Thyroid gland (tissue), 4 donors: Measurements from ENCODE around the gene NSUN7. TPM values are rescaled to one million over a fixed set of nuclear protein-coding genes. Genes with fewer than 3 reads are reported as not detected.

Source experiments
- DNase-seq, 2 donors: peaks; one replicate each; pipeline ENCODE4 v3.0.0-alpha.2; 2019
- H3K27ac ChIP-seq, 3 donors: fragments of 200-600 bp; sonication (generic); 1 replicate in 2 of 3; 2 replicates in 1 of 3; pipeline ENCODE4 v1.5.1; 2016 to 2019; ENCODE audit warnings: mild to moderate bottlenecking in 1 of 3, moderate library complexity in 1 of 3
- H3K27me3 ChIP-seq: fragments of 200-600 bp; sonication (generic); one replicate; pipeline ENCODE4 v1.5.1; 2019
- H3K36me3 ChIP-seq, 2 donors: fragments of 200-600 bp; sonication (generic); one replicate each; pipeline ENCODE4 v1.5.1; 2016 to 2019
- H3K4me1 ChIP-seq, 2 donors: fragments of 200-600 bp; sonication (generic); one replicate each; pipeline ENCODE4 v1.5.1; 2017 to 2019
- H3K4me3 ChIP-seq, 3 donors: fragments of 200-600 bp; sonication (generic); replicated peaks in 1 of 3; 1 replicate in 2 of 3; 2 replicates in 1 of 3; pipeline ENCODE4 v1.5.1; 2016; ENCODE audit warnings: mild to moderate bottlenecking in 1 of 3
- H3K9me3 ChIP-seq: fragments of 200-600 bp; sonication (generic); one replicate; pipeline ENCODE4 v1.5.1; 2017
- CTCF ChIP-seq, 6 experiments: fragments of 200-600 bp in 3 of 6; fragments of 450-650 bp in 3 of 6; sonication (generic) in 3 of 6; IDR thresholded peaks; one replicate each; pipeline ENCODE4 v1.5.1; 2016 to 2019; ENCODE audit warnings: antibody characterized with exemption in 6 of 6, mild to moderate bottlenecking in 2 of 6, inconsistent platforms in 1 of 6, moderate library complexity in 1 of 6
- POLR2A ChIP-seq, 2 donors: fragments of 450-650 bp; IDR thresholded peaks; one replicate each; pipeline ENCODE4 v1.6.1; 2017; ENCODE audit warnings: antibody characterized with exemption in 2 of 2, mild to moderate bottlenecking in 2 of 2, moderate library complexity in 1 of 2
- WGBS, 2 donors: methylation state at CpG; one replicate each; pipeline ENCODE4 v1.1.5; 2017; 5-methylcytosine and 5-hydroxymethylcytosine counted together
- intact Hi-C: fragments of 100-400 bp; cut with DNase I; formaldehyde crosslinking; loops from one replicate; pipeline ENCODE4 v1.15.1; 2023
- total RNA-seq, 4 donors: library from RNA; depleted of rRNA; stranded (reverse); fragments of >200 nt; gene quantifications; one replicate each; pipeline ENCODE4 v1.2.3, GENCODE V29; 2016

The NSUN7 gene
- total RNA-seq, 4 donors from 2014 or later, result 14.2 to 65.2 (median 19.1) TPM

- H3K9me3 ChIP-seq, result no peaks in the 10 kb centered on the region
- WGBS, 2 donors, result 92 to 96% methylated on average over 2 of the region's 2 CpGs
- no peak overlapping the region for H3K4me3 ChIP-seq
- H3K27me3 ChIP-seq, result no peaks in the 10 kb centered on the region
- intact Hi-C loops, result no loop called here
- H3K36me3 ChIP-seq, result no peaks in the 10 kb centered on the region
- no peak for DNase-seq
- no peaks in the 10 kb centered on the region for H3K4me1 ChIP-seq
- no peak overlapping the region for H3K27ac ChIP-seq
- TF ChIP-seq CTCF (IDR thresholded peaks at IDR 0.05) (no peak), POLR2A (IDR thresholded peaks at IDR 0.05) (no peak)
These were observed 33.1 kb downstream of the NSUN7 start for GRCh38 chr4:40782876-40783275.

GRCh38 chr4:40785727-40786126 is 36.0 kb downstream of the NSUN7 start:
- intact Hi-C loops, result no loop called here

GRCh38 chr4:40788331-40788730 is 38.6 kb downstream of the NSUN7 start:
- DNase-seq, result no peak
- H3K27ac ChIP-seq, result no peak overlapping the region
- no peaks in the 10 kb centered on the region for H3K27me3 ChIP-seq
- intact Hi-C loops, result no loop called here
- H3K9me3 ChIP-seq, result no peaks in the 10 kb centered on the region
- H3K36me3 ChIP-seq, result no peaks in the 10 kb centered on the region
- 88 to 91% methylated on average over 2 of the region's 2 CpGs for WGBS, 2 donors
- TF ChIP-seq CTCF (IDR thresholded peaks at IDR 0.05) (no peak), POLR2A (IDR thresholded peaks at IDR 0.05) (no peak)
- H3K4me3 ChIP-seq, result no peak overlapping the region
- H3K4me1 ChIP-seq, result no peaks in the 10 kb centered on the region

More at GRCh38 chr4:40785727-40786126, 36.0 kb downstream of the NSUN7 start:
- H3K36me3 ChIP-seq, result no peaks in the 10 kb centered on the region
- H3K9me3 ChIP-seq, result no peaks in the 10 kb centered on the region
- no peak for TF ChIP-seq CTCF (IDR thresholded peaks at IDR 0.05)
- no peak for TF ChIP-seq POLR2A (IDR thresholded peaks at IDR 0.05)
- 94 to 96% methylated on average over 12 of the region's 12 CpGs for WGBS, 2 donors
- no peaks in the 10 kb centered on the region for H3K27me3 ChIP-seq
- no peak for DNase-seq
- H3K27ac ChIP-seq, result no peak overlapping the region
- H3K4me3 ChIP-seq, result no peak overlapping the region
- no peaks in the 10 kb centered on the region for H3K4me1 ChIP-seq

GRCh38 chr4:40789031-40789430 is 39.3 kb downstream of the NSUN7 start:
- Histone ChIP-seq H3K27me3 (no peaks in the 10 kb centered on the region), H3K4me3 (no peak overlapping the region)
- intact Hi-C loops, result no loop called here

GRCh38 chr4:40789771-40790170 is 40.0 kb downstream of the NSUN7 start:
- no peaks in the 10 kb centered on the region for H3K36me3 ChIP-seq
- H3K27ac ChIP-seq, result no peak overlapping the region
- intact Hi-C loops, result no loop called here
- DNase-seq, result no peak
- no peaks in the 10 kb centered on the region for H3K27me3 ChIP-seq
- H3K4me1 ChIP-seq, result no peaks in the 10 kb centered on the region
- WGBS, 2 donors, result 92 to 94% methylated on average over 3 of the region's 3 CpGs
- no peak overlapping the region for H3K4me3 ChIP-seq
- no peak for TF ChIP-seq POLR2A (IDR thresholded peaks at IDR 0.05)
- H3K9me3 ChIP-seq, result no peaks in the 10 kb centered on the region

More at GRCh38 chr4:40789031-40789430, 39.3 kb downstream of the NSUN7 start:
- Histone ChIP-seq H3K9me3 (no peaks in the 10 kb centered on the region), H3K4me1 (no peaks in the 10 kb centered on the region), H3K27ac (no peak overlapping the region), H3K36me3 (no peaks in the 10 kb centered on the region)
- 76 to 88% methylated on average over 1 of the region's 1 CpG for WGBS, 2 donors
- TF ChIP-seq CTCF (IDR thresholded peaks at IDR 0.05) (no peak), POLR2A (IDR thresholded peaks at IDR 0.05) (no peak)
- DNase-seq, result no peak

- 84 to 87% methylated on average over 3 of the region's 3 CpGs for WGBS, 2 donors
- DNase-seq, result no peak
- no peaks in the 10 kb centered on the region for H3K4me1 ChIP-seq
- H3K4me3 ChIP-seq, result no peak overlapping the region
- no peaks in the 10 kb centered on the region for H3K36me3 ChIP-seq
- intact Hi-C loops, result no loop called here
- H3K27me3 ChIP-seq, result no peaks in the 10 kb centered on the region
- no peak overlapping the region for H3K27ac ChIP-seq
- H3K9me3 ChIP-seq, result no peaks in the 10 kb centered on the region
- TF ChIP-seq CTCF (IDR thresholded peaks at IDR 0.05), result no peak
- no peak for TF ChIP-seq POLR2A (IDR thresholded peaks at IDR 0.05)
These were observed 50.3 kb downstream of the NSUN7 start for GRCh38 chr4:40800064-40800463.
